HG02970 (cell line): ENCODE data around the gene CSRNP3.

Source experiments
- ATAC-seq: cut with Tn5 transposase; IDR thresholded peaks from one replicate; pipeline ENCODE4 v1.9.1; 2021; ENCODE audit warnings: mild to moderate bottlenecking, moderate library complexity, moderate number of reproducible peaks; ENCODE audit not compliant: unreplicated experiment, low FRiP score

The CSRNP3 gene

DNA sequence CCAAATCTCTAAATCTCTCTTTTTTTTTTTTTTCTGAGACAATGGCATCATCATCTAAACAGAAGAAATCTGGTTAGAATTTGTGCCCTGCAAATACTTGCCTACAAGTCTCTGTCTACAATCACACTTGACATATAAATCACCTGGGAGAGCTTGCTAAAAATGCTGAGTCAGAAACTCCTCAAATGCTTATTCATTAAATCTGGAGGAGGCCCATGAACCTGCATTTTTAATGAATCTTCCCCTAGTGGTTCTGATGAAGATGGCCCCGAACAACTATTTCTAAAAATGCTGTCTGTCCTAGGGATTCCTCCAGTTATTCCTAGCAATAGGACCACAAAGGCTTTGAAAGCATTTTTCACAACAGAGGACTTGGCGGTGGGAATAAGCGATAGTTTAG, 1.6 kb upstream of the CSRNP3 start:
- no peak for ATAC-seq

DNA sequence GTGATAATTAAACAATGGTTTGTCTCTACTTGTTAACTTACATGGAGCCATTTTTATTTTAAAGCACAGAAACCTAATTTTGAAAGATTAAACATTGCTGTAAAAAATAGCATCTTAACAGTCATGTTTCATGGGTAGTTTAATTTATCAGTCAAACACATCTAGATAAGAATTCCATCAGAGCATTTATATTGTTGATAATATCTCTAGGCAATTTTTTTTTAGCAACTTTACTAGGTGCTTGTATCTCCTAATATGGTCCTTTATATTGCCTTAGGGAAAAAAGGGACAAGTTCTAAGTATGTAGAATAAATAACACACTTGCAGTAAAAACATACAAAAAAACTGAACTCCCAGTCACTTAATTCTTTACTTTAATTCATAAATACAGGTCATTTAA, 863 bp downstream of the CSRNP3 start:
- ATAC-seq: no peak

DNA sequence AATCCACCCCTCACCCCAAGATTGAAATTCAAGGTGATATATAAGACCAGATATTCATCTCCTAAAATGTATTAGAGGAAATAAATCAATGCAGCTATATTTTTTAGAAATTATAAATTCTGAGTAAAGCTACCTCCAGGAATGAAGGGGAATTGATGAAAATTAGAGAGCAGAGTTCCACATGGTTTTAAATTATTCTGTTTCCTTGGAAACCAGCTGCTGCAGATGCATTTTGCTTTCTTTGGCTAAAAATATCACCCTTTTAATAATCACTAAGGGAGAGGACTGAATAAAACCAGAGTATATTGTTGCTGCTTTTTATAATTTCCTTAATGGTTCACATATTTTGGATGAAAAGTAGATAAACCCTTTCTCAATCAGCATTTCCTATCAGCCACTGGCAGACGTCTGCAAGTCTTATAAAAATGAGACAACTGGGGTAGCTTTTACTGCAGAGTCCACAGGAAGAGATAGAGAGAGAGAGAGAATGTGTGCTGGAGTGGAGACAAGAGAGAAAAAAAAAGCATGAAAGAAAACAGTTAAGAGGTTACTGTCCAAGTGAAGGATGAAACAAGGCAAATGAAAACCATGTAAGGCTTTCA, 2.0 kb downstream of the CSRNP3 start:
- ATAC-seq: no peak

DNA sequence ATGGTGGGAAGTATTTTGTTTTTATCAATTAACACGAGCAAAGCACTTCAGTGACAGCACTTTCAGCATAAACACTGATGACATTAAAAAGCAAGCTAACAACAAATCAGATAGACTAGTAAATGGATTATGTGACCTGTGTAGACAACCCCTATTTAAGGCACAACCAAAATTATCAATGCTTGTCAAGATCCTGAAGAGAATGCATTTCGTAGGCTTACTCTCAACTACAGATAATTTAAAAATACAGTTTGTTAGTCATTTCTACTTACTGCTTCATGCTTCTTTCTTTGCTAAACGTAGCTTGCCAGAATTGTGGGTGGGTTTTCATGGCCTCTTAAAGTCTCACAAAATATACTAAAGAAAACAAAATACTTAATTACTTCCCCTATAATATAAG, 3.4 kb downstream of the CSRNP3 start:
- ATAC-seq: no peak

DNA sequence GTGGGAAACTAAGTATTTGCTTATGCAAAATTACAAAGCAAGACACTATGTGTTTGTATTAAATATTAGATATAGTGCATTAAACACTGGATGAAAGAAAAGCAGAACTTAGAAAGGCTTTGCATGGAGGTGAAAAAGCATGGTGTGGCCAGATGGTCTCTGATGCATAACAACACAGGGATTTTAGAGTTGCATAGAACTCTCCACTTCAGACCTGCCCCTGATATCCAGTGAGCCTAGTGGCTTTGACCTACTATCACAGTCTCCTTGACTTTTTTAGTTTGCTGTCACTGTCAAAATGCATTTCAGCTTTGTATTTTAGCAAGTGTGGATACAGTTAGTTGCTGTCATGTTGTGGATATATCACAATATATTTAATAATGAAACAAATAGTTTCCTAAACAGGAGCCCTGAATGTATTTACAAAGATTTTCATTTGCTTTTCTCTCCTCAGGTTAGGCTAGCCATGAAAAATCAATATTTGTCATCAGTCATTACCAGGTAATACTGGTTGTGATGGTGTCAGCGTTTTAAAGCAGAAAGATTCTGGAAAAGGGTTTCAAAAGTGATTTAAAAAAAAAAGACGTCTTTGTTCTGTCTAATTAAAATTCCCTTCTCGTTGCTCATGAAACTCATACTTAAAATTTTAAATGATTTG, 5.2 kb downstream of the CSRNP3 start:
- no peak for ATAC-seq

DNA sequence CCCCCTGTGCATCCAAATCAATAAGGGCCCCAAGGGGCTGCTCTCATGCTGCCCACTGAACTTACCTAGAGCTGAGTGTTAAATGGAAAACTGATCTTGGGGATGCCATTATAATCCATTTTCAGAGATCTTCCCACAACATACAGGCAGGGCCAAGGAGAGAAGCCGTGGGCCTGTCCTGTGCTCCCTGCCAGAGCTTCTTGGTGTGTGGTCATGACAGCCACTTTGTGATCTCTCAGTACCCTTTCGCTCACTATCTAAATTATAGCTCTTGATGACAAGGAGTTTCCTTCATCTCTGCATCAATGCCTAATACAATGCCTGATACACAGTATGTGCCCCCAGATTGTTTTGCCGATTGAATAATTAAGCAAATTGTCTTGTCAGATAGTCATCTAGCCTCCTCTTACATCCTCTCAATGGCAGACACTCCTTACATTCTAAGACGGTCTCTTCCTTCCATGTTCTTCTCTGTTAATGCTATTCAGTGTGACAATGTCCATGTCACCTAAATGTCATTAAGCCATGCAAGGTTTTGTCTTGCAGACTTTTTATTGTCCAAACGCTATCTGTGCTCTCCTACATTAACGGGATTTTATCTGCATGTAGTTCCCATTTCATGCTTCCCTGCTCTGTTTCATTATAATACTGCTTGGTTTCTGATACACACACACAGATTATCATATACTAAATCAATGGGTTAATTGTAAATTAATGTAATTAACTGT, 5.9 kb downstream of the CSRNP3 start:
- ATAC-seq: no peak

DNA sequence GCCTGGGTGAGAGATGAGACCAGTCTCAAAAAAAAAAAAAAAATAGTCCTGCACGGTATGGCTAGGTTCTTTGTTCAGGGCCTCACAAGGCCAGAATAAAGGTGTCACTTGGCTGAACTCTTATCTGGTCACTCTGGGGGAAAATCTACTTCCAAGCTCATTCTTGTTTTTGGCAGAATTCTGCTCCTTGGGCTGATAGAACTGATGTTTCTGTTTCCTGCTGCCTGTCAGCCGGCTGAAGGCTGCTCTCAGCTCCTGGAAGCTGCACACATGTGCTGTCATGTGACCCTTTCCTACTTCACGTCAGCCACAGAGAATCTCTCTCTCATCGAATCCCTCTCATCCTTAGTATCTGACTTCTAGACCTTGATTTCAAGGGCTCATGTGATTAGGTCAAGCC, 10.4 kb downstream of the CSRNP3 start:
- no peak for ATAC-seq

DNA sequence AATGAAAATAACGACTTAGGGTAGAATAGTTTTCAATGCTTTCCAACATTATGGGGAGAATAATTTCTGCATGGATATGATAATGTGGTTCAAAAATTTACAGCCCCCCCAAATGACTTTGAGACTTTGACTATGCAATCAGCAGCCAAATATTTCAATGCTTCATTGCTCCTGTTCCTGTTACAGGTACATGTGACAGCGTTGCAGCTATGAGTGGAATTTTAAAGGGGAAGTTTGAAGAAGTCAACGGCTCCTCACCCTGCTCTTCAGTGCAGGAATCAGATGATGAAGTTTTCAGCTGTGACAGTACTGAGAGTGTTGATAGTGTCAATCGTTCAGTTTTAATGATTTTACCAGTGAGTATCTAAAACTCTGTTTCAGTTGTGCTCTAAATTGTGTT, 25.1 kb downstream of the CSRNP3 start:
- no peak for ATAC-seq

DNA sequence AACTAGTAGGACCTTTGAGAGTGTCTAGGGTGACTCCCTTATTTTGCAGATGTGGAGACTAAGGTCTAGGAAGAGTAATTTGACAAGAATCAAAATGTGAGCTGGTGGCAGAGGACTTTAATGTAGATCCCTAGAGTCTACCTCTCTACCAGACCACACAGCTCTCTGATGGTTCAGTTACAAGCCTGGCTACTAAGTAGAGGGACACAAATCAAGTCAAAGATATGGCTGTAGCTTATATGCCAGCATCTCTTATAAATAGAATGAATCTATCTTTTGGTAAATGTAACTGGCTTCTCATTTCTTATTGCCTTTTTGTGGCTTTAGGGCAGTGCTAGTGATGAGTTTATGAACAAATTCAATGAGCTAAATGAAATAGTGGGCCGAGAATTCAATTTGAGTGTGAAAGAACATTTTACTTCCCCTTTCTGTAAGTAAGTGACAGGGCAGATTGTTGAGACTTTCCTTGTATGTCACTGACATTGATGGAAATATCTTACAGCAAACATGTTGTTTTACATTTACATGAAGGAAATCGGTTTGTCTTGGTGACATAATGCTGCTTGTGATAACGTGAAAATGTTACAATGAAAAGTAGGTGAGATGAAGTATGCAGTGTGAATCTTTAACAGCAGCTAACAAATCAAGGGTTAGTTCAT, 28.3 kb downstream of the CSRNP3 start:
- ATAC-seq: no peak

DNA sequence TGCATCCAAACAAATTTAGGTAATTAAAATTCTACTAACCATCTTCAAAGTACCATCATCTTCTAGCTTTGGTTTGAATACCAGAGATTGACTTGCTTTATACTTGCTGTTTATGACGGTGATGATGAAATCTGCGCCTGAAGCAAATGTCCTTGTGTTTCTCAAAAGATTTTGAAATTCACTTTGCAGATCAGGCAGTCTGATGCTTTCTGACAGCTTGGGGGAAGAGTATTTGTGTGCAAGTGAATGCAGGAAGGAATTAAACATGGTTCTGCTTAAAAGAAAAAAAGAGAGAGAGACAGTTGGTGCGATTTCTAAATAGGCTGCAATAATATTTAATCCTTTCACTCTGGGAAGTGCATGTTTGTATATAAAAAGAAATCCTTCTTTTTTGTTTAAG, 29.6 kb downstream of the CSRNP3 start:
- ATAC-seq: no peak

DNA sequence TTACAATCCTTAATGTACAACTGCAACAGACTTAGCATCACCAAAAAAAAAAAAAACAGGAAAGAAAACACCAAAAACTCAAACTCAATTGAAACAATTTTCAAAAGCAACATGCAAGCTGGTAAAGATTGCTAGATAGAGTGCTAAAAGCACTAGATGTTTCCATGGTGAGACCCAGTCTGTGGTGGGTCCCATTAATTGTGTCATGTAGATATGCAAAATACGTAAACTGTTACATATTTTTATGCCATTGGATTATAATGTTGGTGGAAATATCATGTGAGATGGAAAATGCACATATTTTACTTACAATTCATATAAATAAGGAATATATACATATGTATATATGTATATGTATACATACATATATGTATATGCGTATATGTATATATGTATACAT, 30.5 kb downstream of the CSRNP3 start:
- ATAC-seq: no peak

DNA sequence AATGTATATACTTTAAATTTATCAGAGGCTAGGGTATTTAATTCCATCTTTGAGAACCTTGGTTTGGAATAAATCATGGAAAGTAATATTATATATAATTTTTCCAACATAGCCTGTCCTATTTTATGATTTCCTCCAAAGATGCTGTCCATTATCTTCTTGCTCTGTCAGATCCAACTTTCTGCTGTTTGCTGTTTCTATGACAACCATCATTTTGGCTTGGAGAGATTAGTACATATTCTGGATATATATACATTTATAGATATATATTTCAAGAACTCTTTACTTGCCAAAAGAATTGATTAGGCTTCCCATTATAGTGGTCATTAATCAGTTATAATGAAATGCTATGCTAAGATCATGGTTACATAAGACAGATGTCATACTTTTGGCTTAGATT, 31.3 kb downstream of the CSRNP3 start:
- ATAC-seq: no peak

DNA sequence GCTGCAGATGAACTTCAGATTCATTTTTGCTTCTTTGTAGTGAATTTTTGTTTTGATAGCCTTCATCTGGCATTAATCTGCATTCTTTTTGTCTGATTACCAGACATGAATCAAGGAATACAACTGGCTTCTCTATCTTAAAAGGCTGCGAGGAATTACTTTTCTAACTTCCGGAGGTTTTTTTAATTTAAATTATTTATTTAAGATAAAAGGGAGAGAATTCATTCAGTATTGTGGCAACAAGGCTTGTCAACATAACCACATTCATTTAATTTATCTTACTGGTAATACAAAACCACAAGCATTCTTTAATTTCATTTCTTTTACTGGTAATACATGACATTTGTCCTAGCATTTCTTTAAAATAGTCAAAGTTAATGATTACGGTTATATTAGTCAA, 36.0 kb downstream of the CSRNP3 start:
- ATAC-seq: no peak

DNA sequence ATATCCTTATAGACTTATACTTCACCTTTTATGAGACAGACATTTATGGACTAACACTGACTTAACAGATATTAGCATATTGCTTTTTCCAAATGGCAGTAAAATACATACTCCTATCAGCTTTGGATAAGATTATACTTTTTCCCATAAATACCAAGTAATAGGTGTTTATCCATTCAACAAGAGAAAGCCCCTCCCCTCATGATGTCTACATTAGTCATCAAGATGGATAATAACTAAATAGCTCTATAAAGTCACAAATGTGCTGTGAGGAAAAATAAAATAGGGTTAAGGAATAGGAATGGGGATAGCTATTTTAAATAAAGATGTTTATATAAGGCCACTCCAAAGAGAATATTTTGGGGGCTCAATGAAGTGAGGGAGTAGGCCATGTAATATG, 39.4 kb downstream of the CSRNP3 start:
- ATAC-seq: no peak

DNA sequence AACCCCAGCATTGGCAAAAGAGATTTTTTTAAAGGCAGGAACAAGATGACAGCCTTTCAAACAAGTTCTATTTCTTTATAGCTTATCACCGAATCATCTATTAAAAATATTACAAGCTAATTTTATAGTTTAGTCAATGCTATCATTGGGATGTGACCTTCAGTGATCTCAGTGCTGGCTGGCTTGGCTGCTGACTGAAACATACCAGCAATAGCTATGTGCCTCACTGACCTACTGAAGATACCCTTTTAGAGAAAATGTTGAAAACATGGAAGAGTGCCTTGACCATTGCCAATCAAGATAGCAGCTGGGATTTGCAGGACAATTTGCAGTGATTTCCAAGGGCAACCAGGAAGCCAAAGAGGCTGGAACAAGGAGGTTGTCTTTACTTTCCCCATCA, 44.0 kb downstream of the CSRNP3 start:
- ATAC-seq: no peak

DNA sequence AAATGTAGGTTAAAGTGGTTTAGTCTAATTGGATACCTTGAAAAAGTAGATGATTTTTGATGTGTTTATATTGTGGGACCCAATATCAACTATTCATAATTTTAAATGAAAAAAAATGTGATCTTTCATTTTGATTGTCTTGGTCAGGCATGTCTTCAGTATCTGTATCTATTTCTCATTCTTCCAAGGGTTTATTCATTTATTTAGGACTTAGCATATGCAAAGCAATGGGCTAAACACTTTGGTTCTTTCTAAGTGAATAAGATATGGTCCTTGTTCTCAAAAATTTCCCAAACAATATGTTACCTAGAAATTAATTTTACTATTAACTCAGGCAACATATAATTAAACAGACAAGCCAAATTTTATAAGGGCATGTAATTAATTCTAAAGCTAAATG, 49.1 kb downstream of the CSRNP3 start:
- no peak for ATAC-seq

DNA sequence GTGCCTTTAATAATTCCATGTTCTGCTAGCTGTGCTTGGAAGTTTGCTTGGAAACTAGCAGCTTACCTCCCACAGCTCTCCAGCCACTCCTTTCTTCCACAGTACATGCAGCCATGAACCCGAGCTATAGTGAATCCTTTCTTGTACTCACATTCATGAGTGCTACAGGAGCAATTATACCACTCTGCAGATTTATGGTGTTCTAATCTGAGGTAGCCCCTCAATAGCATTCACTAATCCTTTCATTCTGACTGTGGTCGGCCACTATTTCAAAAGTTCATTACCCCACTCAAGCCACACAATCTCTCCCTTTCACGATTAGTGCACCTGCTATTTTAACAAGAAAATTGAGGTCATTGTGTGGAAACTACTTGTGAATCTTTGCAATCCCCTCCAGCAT, 53.2 kb downstream of the CSRNP3 start:
- ATAC-seq: no peak

DNA sequence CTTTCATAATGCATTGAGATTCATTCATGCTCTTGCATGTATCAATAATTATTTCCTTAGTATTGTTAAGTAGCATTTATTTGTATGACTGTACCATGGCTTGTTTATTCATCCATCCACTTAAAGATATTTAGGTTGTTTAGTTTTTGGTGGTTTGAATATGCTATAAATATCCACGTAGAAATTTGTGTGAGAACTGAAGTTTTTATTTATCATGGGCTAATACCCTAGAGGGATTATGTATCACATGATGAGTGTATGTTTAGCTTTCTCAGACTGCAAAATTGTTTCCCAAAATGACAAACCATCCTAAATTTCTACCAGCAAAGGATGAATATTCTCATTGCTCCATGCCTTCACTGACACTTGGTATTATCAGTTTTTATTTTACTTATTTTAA, 55.2 kb downstream of the CSRNP3 start:
- ATAC-seq: no peak

DNA sequence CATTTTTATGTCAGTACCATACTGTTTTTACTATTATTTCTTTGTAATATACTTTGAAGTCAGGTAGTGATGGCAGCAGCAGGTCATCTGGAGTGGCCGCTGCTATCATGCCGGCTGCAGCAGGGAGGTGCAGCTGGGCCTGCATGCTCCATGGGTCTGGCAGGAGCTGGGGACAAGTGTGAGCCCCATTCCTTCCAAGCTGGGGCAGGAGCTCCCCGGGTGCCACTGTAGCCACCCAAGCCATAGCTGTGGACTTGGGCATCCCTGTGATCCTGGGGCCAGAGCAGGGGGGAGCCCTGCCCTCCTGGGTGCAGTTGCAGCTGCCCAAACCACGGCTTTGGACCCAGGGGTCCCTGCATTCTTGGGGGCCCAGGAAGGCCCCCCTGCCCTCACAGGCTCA, 59.2 kb downstream of the CSRNP3 start:
- ATAC-seq: no peak

DNA sequence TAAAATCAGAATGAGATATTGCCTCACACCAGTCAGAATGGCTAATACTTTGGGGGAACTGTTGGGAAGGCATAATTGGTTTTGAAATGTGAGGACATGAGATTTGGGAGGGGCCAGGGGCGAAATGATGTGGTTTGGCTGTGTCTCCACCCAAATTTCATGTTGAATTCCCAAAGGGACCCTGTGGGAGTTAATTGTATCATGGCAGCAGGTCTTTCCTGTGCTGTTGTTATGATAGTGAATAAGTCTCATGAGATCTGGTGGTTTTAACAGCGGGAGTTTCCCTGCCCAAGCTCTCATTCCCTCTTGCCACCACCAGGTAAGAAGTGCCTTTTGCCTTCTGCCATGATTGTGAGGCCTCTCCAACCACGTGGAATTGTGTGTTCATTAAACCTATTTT, 59.6 kb downstream of the CSRNP3 start:
- no peak for ATAC-seq

DNA sequence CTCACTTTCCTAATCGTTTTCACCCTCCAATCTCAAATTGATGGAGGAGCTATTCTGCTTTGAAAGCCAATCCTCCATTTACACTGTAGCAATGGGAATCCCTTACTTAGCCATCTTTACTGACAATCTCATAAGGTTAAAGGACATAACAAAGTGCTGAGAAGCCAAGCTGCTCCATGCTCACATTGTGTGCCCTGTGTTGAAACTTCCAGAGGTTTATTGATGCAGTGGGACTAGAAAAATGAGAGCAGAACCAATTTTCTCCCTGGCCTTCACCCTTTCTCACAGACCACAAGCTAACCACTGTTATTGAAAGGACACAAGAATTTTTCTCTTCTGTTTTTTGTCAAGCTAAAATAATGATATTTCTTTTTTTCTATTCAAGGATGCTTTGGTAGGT, 63.8 kb downstream of the CSRNP3 start:
- no peak for ATAC-seq

DNA sequence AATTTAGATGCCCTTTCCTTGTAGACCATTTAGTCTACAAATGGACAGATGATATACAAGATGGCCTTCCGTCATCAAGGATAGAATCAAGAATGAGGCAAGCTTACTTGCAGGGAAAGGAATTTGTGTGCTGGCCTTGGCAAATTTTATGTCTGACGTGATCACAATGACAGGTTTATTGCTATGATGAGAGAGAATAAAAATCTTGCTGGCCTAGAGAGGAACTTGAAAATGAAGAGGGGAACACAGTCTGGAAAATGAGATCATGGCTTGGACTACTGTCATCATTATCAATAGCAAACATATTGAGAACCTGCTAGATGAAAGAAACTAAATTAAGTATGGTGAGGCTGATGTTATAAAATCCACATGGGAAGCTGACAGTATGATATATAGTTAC, 66.0 kb downstream of the CSRNP3 start:
- ATAC-seq: no peak
